SKM-1 (cell line): ENCODE results near the gene TEAD4.

Experiments used
- DNase-seq: peaks from one replicate; lab custom pipeline; 2025; ENCODE audit not compliant: unreplicated experiment; lab: John Stamatoyannopoulos, UW

The TEAD4 gene

GRCh38 chr12:3000548-3001275, 41.5 kb downstream of the TEAD4 start:
- DNase-seq, result no peak

- DNase-seq, result no peak
Measured at GRCh38 chr12:3002646-3003045, 43.4 kb downstream of the TEAD4 start.

GRCh38 chr12:3003357-3003992, 44.3 kb downstream of the TEAD4 start:
- DNase-seq, result no peak

GRCh38 chr12:3004655-3005565, 45.7 kb downstream of the TEAD4 start:
- DNase-seq, result no peak

- DNase-seq, result no peak
Measured at GRCh38 chr12:3005736-3006135, 46.5 kb downstream of the TEAD4 start.

- DNase-seq, result no peak
Measured at GRCh38 chr12:3009780-3010179, 50.6 kb downstream of the TEAD4 start.

- no peak for DNase-seq
Measured at GRCh38 chr12:3010214-3010930, 51.2 kb downstream of the TEAD4 start.

GRCh38 chr12:3012786-3013185, 53.6 kb downstream of the TEAD4 start:
- DNase-seq, result no peak

- DNase-seq, result no peak
Measured at GRCh38 chr12:3014641-3015040, 55.4 kb downstream of the TEAD4 start.

GRCh38 chr12:3015356-3015755, 56.2 kb downstream of the TEAD4 start:
- no peak for DNase-seq

GRCh38 chr12:3016191-3016590, 57.0 kb downstream of the TEAD4 start:
- DNase-seq, result no peak

GRCh38 chr12:3017281-3017680, 58.1 kb downstream of the TEAD4 start:
- no peak for DNase-seq

- DNase-seq, result no peak
Measured at GRCh38 chr12:3018284-3019004, 59.2 kb downstream of the TEAD4 start.

- DNase-seq, result no peak
Measured at GRCh38 chr12:3019005-3019680, 59.9 kb downstream of the TEAD4 start.

GRCh38 chr12:3020399-3020798, 61.2 kb downstream of the TEAD4 start:
- DNase-seq, result no peak

GRCh38 chr12:3020850-3021435, 61.7 kb downstream of the TEAD4 start:
- no peak for DNase-seq

GRCh38 chr12:3022411-3022810, 63.2 kb downstream of the TEAD4 start:
- DNase-seq, result no peak

- DNase-seq, result no peak
Measured at GRCh38 chr12:3022961-3023360, 63.8 kb downstream of the TEAD4 start.

GRCh38 chr12:3028108-3028507, 68.9 kb downstream of the TEAD4 start:
- DNase-seq, result no peak
